ENCODE results near the gene NRXN2.

The NRXN2 gene

GRCh38 chr11:64742889-64743590 is 20.0 kb upstream of the NRXN2 start:
- DNase-seq = peak; percentile 75

GRCh38 chr11:64742087-64742888 is 19.3 kb upstream of the NRXN2 start:
- no peak for DNase-seq

- no peak for DNase-seq
Measured at GRCh38 chr11:64741375-64742086, 18.5 kb upstream of the NRXN2 start.

- no peak for DNase-seq
Measured at GRCh38 chr11:64739871-64740270, 16.9 kb upstream of the NRXN2 start.

GRCh38 chr11:64736654-64737053 is 13.7 kb upstream of the NRXN2 start:
- no peak for DNase-seq

- no peak for DNase-seq
Measured at GRCh38 chr11:64735725-64736259, 12.8 kb upstream of the NRXN2 start.

- DNase-seq = no peak
Measured at GRCh38 chr11:64734811-64735724, 12.1 kb upstream of the NRXN2 start.

- no peak for DNase-seq
Measured at GRCh38 chr11:64731601-64732000, 8.6 kb upstream of the NRXN2 start.

- DNase-seq = peak; percentile 3
Measured at GRCh38 chr11:64729851-64730382, 6.9 kb upstream of the NRXN2 start.

GRCh38 chr11:64728757-64729365 is 5.9 kb upstream of the NRXN2 start:
- DNase-seq = no peak

- no peak for DNase-seq
Measured at GRCh38 chr11:64726867-64727530, 4.0 kb upstream of the NRXN2 start.

- no peak for DNase-seq
Measured at GRCh38 chr11:64726211-64726641, 3.2 kb upstream of the NRXN2 start.

GRCh38 chr11:64724863-64725532 is 2.0 kb upstream of the NRXN2 start:
- peak; percentile 3 for DNase-seq

- peak; percentile 3 for DNase-seq
Measured at GRCh38 chr11:64723907-64724862, 1.2 kb upstream of the NRXN2 start.

GRCh38 chr11:64722141-64723065 is 594 bp downstream of the NRXN2 start:
- DNase-seq = no peak

GRCh38 chr11:64721359-64721699 is 1.7 kb downstream of the NRXN2 start:
- DNase-seq = no peak

GRCh38 chr11:64720640-64721358 is 2.2 kb downstream of the NRXN2 start:
- DNase-seq = no peak
